ENCODE results near the gene C9orf152.

C9orf152 gene

GRCh38 chr9:110180511-110181434 lies 27.2 kb downstream of the C9orf152 start:
- no peak for DNase-seq (ENCODE audit: low spot score)

- no peak for DNase-seq (ENCODE audit: low spot score)
Observed at GRCh38 chr9:110179734-110180133, 28.2 kb downstream of the C9orf152 start.

- DNase-seq (ENCODE audit: low spot score) = no peak
Observed at GRCh38 chr9:110178281-110178680, 29.7 kb downstream of the C9orf152 start.

- no peak for DNase-seq (ENCODE audit: low spot score)
Observed at GRCh38 chr9:110175275-110175968, 32.5 kb downstream of the C9orf152 start.

- no peak for DNase-seq (ENCODE audit: low spot score)
Observed at GRCh38 chr9:110173322-110173642, 34.7 kb downstream of the C9orf152 start.

GRCh38 chr9:110170357-110171257 lies 37.4 kb downstream of the C9orf152 start:
- no peak for DNase-seq (ENCODE audit: low spot score)

GRCh38 chr9:110168486-110168885 lies 39.5 kb downstream of the C9orf152 start:
- DNase-seq (ENCODE audit: low spot score) = no peak

- DNase-seq (ENCODE audit: low spot score) = no peak
Observed at GRCh38 chr9:110161940-110162339, 46.0 kb downstream of the C9orf152 start.

- no peak for DNase-seq (ENCODE audit: low spot score)
Observed at GRCh38 chr9:110160685-110161084, 47.3 kb downstream of the C9orf152 start.

GRCh38 chr9:110160123-110160522 lies 47.8 kb downstream of the C9orf152 start:
- no peak for DNase-seq (ENCODE audit: low spot score)

GRCh38 chr9:110157823-110158664 lies 49.9 kb downstream of the C9orf152 start:
- DNase-seq (ENCODE audit: low spot score) = no peak

GRCh38 chr9:110156902-110157301 lies 51.1 kb downstream of the C9orf152 start:
- peak; percentile 67 for DNase-seq (ENCODE audit: low spot score)

- DNase-seq (ENCODE audit: low spot score) = no peak
Observed at GRCh38 chr9:110156416-110156815, 51.5 kb downstream of the C9orf152 start.

- DNase-seq (ENCODE audit: low spot score) = no peak
Observed at GRCh38 chr9:110155751-110156150, 52.2 kb downstream of the C9orf152 start.

- no peak for DNase-seq (ENCODE audit: low spot score)
Observed at GRCh38 chr9:110153431-110153830, 54.5 kb downstream of the C9orf152 start.

- peak; percentile 57 for DNase-seq (ENCODE audit: low spot score)
Observed at GRCh38 chr9:110152704-110153374, 55.1 kb downstream of the C9orf152 start.

All from COLO829 (cell line).